Adrenal gland (tissue), 5 donors: ENCODE results near the gene NBPF3.
A peak's percentile ranks its signal among the peaks of the same experiment; 100 is the strongest.

ENCODE experiments used
- POLR2A ChIP-seq, 2 donors: fragments of 450-650 bp; IDR thresholded peaks; one replicate each; pipeline ENCODE4 v1.6.1; 2017; ENCODE audit warnings: antibody characterized with exemption in 2 of 2, mild to moderate bottlenecking in 2 of 2, moderate library complexity in 1 of 2
- TF ChIP-seq, protein P1 (sequence below), 6 experiments: fragments of 450-650 bp in 4 of 6; fragments of 200-600 bp in 2 of 6; sonication (generic) in 1 of 6; IDR thresholded peaks; 1 replicate in 5 of 6; 2 replicates in 1 of 6; pipeline versions ENCODE4 v1.5.1 to v1.8.0; 2016 to 2021; ENCODE audit warnings: antibody characterized with exemption in 6 of 6, mild to moderate bottlenecking in 2 of 6, moderate library complexity in 1 of 6
- donor health status: DM: no; HTN: no; CAD: no.

DNA sequence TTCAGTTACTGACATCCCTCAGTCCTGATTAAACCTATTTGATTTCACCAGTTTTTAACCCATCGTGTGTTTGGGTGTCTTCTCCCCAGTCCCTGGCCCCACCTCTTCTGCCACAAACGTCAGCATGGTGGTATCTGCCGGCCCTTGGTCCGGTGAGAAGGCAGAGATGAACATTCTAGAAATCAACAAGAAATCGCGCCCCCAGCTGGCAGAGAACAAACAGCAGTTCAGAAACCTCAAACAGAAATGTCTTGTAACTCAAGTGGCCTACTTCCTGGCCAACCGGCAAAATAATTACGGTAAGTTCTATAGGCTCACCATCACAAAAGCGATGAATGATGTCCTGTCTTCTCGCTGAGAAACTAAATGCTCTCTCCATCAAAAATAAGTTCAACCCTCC lies 28.7 kb downstream of the NBPF3 start:
- TF ChIP-seq, protein P1, sequence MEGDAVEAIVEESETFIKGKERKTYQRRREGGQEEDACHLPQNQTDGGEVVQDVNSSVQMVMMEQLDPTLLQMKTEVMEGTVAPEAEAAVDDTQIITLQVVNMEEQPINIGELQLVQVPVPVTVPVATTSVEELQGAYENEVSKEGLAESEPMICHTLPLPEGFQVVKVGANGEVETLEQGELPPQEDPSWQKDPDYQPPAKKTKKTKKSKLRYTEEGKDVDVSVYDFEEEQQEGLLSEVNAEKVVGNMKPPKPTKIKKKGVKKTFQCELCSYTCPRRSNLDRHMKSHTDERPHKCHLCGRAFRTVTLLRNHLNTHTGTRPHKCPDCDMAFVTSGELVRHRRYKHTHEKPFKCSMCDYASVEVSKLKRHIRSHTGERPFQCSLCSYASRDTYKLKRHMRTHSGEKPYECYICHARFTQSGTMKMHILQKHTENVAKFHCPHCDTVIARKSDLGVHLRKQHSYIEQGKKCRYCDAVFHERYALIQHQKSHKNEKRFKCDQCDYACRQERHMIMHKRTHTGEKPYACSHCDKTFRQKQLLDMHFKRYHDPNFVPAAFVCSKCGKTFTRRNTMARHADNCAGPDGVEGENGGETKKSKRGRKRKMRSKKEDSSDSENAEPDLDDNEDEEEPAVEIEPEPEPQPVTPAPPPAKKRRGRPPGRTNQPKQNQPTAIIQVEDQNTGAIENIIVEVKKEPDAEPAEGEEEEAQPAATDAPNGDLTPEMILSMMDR (IDR thresholded peaks at IDR 0.05): peak in 3 of 6 experiments; percentile 7 to 18 (median 16)
- TF ChIP-seq POLR2A (IDR thresholded peaks at IDR 0.05): no peak
